Neutrophil (primary cell): ENCODE data around the gene SETD5.

ENCODE experiments used
- H3K27ac ChIP-seq: fragments of 200-600 bp; sonication (generic); 2 replicates; pipeline ENCODE4 v1.5.1; 2016; ENCODE audit warnings: mild to moderate bottlenecking, moderate library complexity
- H3K27me3 ChIP-seq: fragments of 200-600 bp; sonication (generic); 2 replicates; pipeline ENCODE4 v1.6.0; 2016; ENCODE audit warnings: mild to moderate bottlenecking
- H3K36me3 ChIP-seq: fragments of 200-600 bp; sonication (generic); 2 replicates; pipeline ENCODE4 v1.5.1; 2017
- H3K4me1 ChIP-seq, 2 experiments: fragments of 200-600 bp in 1 of 2; sonication (generic) in 1 of 2; 1 replicate in 1 of 2; 2 replicates in 1 of 2; pipeline versions ENCODE4 v1.5.1 to v1.6.1; 2013 to 2016; ENCODE audit warnings: low read depth in 1 of 2, low read length in 1 of 2, mild to moderate bottlenecking in 1 of 2, moderate library complexity in 1 of 2; ENCODE audit not compliant: control insufficient read depth in 1 of 2, insufficient read depth in 1 of 2
- H3K4me3 ChIP-seq, 2 experiments: fragments of 200-600 bp in 1 of 2; sonication (generic) in 1 of 2; 1 replicate in 1 of 2; 2 replicates in 1 of 2; pipeline ENCODE4 v1.5.1; 2013 to 2016; ENCODE audit warnings: low read depth in 1 of 2, low read length in 1 of 2, mild to moderate bottlenecking in 1 of 2, moderate library complexity in 1 of 2
- H3K9me3 ChIP-seq: fragments of 200-600 bp; sonication (generic); 2 replicates; pipeline ENCODE4 v1.5.1; 2016
- CTCF ChIP-seq: fragments of 200-600 bp; sonication (generic); IDR thresholded peaks from 2 replicates; pipeline ENCODE4 v1.5.1; 2016; ENCODE audit warnings: antibody characterized with exemption

The SETD5 gene

GRCh38 chr3:9501226-9501625 lies 103.8 kb downstream of the SETD5 start:
- H3K27ac ChIP-seq: no peak overlapping the region
- no peaks in the 10 kb centered on the region for H3K9me3 ChIP-seq
- H3K27me3 ChIP-seq: peaks cover 46% of the 10 kb centered on the region
- no peaks in the 10 kb centered on the region for H3K36me3 ChIP-seq
- H3K4me3 ChIP-seq: no peak overlapping the region
- H3K4me1 ChIP-seq: no peaks in the 10 kb centered on the region
- no peak for TF ChIP-seq CTCF

DNA sequence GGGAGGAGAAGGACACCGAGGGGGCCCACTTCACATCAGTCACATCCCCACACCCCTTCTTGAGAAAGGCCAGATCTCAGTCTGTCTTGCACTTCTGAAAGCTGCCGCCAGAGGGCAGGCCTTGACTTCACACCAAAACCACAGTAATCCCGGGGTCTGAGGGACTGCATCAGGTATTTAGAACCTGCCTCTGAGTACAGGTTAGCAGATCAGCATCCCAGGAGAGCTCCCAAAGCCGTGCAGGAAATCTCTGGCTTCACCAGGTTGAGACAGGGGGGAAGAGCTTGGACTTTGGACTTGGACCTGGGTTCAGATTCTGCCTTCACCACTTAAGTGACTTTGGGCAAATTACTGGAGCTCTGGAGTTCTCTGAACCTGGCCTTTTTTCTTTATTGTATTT lies 105.9 kb downstream of the SETD5 start:
- Histone ChIP-seq H3K27ac (no peak overlapping the region), H3K36me3 (no peaks in the 10 kb centered on the region), H3K4me1 (no peaks in the 10 kb centered on the region), H3K9me3 (no peaks in the 10 kb centered on the region), H3K4me3 (no peak overlapping the region), H3K27me3 (peaks cover 59% of the 10 kb centered on the region)
- TF ChIP-seq CTCF: peak; percentile 80

DNA sequence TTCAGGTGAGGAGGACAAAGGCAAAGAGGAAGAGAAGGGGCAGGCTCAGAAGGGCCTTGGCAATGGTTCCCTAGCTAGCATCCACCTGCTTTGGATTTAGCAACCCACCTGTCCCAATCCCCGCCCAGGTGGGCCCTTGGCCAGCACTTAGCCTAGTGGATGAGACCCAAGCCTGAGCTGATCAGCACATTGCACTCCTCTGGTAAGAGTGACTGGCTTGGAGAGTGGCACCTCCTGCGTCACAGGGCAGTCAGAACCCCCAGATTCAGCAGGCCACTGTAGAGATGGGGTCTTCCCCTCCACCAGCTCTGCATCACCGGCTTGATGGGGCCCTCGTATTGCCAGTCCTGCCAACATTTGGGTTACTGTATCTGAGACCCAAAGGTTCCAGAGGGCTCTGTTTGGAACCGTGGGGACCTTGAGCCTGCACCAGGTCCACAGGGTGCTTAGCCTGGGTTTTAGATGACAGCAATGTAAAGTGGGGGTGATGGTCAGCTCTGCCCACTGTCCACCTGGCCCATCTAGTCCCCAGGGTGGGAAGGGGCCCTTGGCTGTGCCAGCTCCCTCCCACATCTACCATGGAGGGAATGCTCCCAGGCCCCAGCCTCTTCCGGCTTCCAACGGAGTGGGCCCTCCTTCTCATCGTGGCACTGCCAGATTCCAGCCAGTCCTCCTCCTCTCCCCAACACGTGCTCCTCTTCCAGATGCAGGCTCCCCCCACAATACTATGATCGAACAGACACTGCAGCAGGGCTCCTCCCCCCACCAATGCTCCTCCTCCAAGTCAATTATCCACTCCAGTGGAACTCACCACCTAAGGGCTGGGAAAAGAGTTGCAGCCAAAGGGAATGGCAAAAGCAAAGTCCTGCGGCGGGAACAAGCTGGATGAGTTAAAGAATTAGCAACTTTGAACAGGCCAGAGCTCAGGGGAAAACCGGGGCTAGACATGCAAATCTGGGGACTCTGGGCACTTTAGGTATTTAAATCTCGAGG lies 110.5 kb downstream of the SETD5 start:
- no peak for TF ChIP-seq CTCF
- peaks cover 38% of the 10 kb centered on the region for H3K27me3 ChIP-seq
- H3K9me3 ChIP-seq: no peaks in the 10 kb centered on the region
- no peak overlapping the region for H3K27ac ChIP-seq
- no peaks in the 10 kb centered on the region for H3K36me3 ChIP-seq
- no peaks in the 10 kb centered on the region for H3K4me1 ChIP-seq
- H3K4me3 ChIP-seq: no peak overlapping the region

GRCh38 chr3:9508781-9509180 lies 111.4 kb downstream of the SETD5 start:
- TF ChIP-seq CTCF: no peak
- Histone ChIP-seq H3K27ac (no peak overlapping the region), H3K4me3 (no peak overlapping the region), H3K9me3 (no peaks in the 10 kb centered on the region), H3K4me1 (no peaks in the 10 kb centered on the region), H3K36me3 (no peaks in the 10 kb centered on the region), H3K27me3 (peaks cover 38% of the 10 kb centered on the region)

- no peak for TF ChIP-seq CTCF
- Histone ChIP-seq H3K36me3 (no peaks in the 10 kb centered on the region), H3K9me3 (no peaks in the 10 kb centered on the region), H3K27ac (no peak overlapping the region), H3K27me3 (peaks cover 50% of the 10 kb centered on the region), H3K4me1 (no peaks in the 10 kb centered on the region), H3K4me3 (no peak overlapping the region)
Observed at GRCh38 chr3:9512456-9513045, 115.1 kb downstream of the SETD5 start.
